Activated CD4-positive, alpha-beta T cell treated with anti-CD3 and anti-CD28 coated beads, Interleukin-2, amount 50 U/mL, for 16 hours (primary cell): ENCODE measurements around the gene MTMR3.

Source experiments
- DNase-seq: peaks from one replicate; pipeline ENCODE4 v3.0.0-alpha.2; 2020

MTMR3 gene

GRCh38 chr22:29917052-29917902 is 34.3 kb downstream of the MTMR3 start:
- no peak for DNase-seq

- no peak for DNase-seq
These were observed 42.4 kb downstream of the MTMR3 start for GRCh38 chr22:29925402-29925801.

- no peak for DNase-seq
These were observed 43.1 kb downstream of the MTMR3 start for GRCh38 chr22:29926057-29926456.

GRCh38 chr22:29932136-29932535 is 49.2 kb downstream of the MTMR3 start:
- DNase-seq = no peak

- no peak for DNase-seq
These were observed 50.6 kb downstream of the MTMR3 start for GRCh38 chr22:29933619-29934018.

- DNase-seq = no peak
These were observed 51.6 kb downstream of the MTMR3 start for GRCh38 chr22:29934596-29934995.

- DNase-seq = no peak
These were observed 53.2 kb downstream of the MTMR3 start for GRCh38 chr22:29936186-29936585.

- peak; percentile 49 for DNase-seq
These were observed 55.1 kb downstream of the MTMR3 start for GRCh38 chr22:29937940-29938693.

GRCh38 chr22:29940526-29940925 is 57.6 kb downstream of the MTMR3 start:
- no peak for DNase-seq

- no peak for DNase-seq
These were observed 61.4 kb downstream of the MTMR3 start for GRCh38 chr22:29944339-29944738.

GRCh38 chr22:29945435-29945834 is 62.5 kb downstream of the MTMR3 start:
- no peak for DNase-seq

GRCh38 chr22:29946220-29946619 is 63.2 kb downstream of the MTMR3 start:
- no peak for DNase-seq

- no peak for DNase-seq
These were observed 64.7 kb downstream of the MTMR3 start for GRCh38 chr22:29947410-29948384.

- DNase-seq = no peak
These were observed 65.4 kb downstream of the MTMR3 start for GRCh38 chr22:29948385-29948769.

- no peak for DNase-seq
These were observed 66.9 kb downstream of the MTMR3 start for GRCh38 chr22:29949872-29950271.

- no peak for DNase-seq
These were observed 68.9 kb downstream of the MTMR3 start for GRCh38 chr22:29951791-29952413.

GRCh38 chr22:29954203-29954855 is 71.4 kb downstream of the MTMR3 start:
- no peak for DNase-seq

GRCh38 chr22:29956680-29957079 is 73.7 kb downstream of the MTMR3 start:
- DNase-seq = no peak

GRCh38 chr22:29958170-29958569 is 75.2 kb downstream of the MTMR3 start:
- no peak for DNase-seq

- no peak for DNase-seq
These were observed 81.8 kb downstream of the MTMR3 start for GRCh38 chr22:29964776-29965175.

- DNase-seq = no peak
These were observed 84.5 kb downstream of the MTMR3 start for GRCh38 chr22:29967461-29967860.

- DNase-seq = no peak
These were observed 88.6 kb downstream of the MTMR3 start for GRCh38 chr22:29971607-29972006.
